ENCODE measurements around the gene EML4.

DNA sequence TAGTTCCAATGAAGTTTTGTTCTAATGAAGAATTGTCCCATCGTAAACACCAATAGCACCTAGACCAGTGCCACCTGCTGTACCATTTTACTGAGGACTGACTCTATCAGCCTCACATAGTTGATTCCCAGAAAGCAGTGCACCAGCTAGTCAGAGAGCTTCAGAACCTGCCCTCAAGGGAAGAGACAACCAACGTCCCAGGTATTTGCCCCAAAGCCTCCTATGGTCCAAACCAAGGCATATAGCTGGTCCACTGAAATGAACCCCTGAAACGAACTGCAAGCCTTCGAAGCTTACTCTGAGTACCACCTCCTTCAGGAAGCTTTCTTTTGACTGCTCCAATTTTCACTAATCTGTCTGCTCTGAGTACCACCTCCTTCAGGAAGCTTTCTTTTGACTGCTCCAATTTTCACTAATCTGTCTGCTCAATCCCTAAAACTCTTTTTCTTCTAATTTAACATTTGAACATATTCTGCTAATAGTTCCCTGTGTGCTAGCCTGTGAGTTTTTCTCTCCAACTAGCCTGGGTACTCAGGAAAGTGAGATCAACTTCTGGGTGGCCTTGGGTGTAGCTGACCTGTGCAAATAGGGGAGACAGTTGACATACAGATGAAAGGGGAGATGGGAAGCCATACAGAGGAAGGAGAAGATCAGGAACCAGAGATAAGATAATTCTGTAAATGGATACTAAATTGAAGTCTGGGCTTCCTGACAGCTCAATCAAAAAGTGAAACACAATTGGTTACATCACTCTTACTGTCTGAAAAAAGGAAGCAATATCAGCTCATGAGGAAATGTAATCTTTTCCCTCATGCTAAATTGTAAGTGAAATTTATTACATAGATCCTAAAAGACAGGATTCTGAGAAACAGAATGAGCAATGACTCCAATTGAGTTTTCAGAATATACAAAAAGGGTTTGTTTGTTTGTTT, 33.5 kb upstream of the EML4 start:
- TF ChIP-seq CTCF (IDR thresholded peaks at IDR 0.05) (no peak), EZH2 (IDR thresholded peaks at IDR 0.05; ENCODE audit: borderline replicate concordance, insufficient read depth, low read depth, low read length, poor library complexity, severe bottlenecking) (no peak)
